WTC11 (cell line): ENCODE data around the gene KRT72. TPM values are rescaled to one million over a fixed set of nuclear protein-coding genes. Genes with fewer than 3 reads are reported as not detected.

Experiments used
- ATAC-seq: fragments of 200-7000 bp; cut with Tn5 transposase; 2 replicates; pipeline ENCODE4 v1.10.0; 2021; ENCODE audit warnings: mild to moderate bottlenecking, moderate library complexity
- CTCF ChIA-PET: fragments of 300-600 bp; sonication (Branson Sonifier 250); formaldehyde crosslinking; loops from one replicate; lab custom pipeline; 2021; ENCODE audit warnings: antibody characterized with exemption; lab: Charles Lee
- POLR2A ChIA-PET: fragments of 350-600 bp; sonication (Branson Sonifier 250); formaldehyde crosslinking; loops from one replicate; lab custom pipeline; 2021; ENCODE audit warnings: antibody characterized with exemption; lab: Charles Lee
- DNase-seq: peaks from one replicate; pipeline ENCODE4 v3.0.0; 2021; ENCODE audit warnings: low spot score
- H3K27ac Mint-ChIP-seq: 2 replicates; pipeline ENCODE4 v1.8.0; 2021; ENCODE audit warnings: mixed read lengths
- H3K27me3 Mint-ChIP-seq: 2 replicates; pipeline ENCODE4 v1.8.0; 2021; ENCODE audit warnings: low read depth, mild to moderate bottlenecking, moderate library complexity, mixed read lengths
- H3K36me3 Mint-ChIP-seq: 2 replicates; pipeline ENCODE4 v1.8.0; 2021; ENCODE audit warnings: mixed read lengths
- H3K4me1 Mint-ChIP-seq: 2 replicates; pipeline ENCODE4 v1.8.0; 2022; ENCODE audit warnings: mixed read lengths
- H3K4me3 Mint-ChIP-seq: 2 replicates; pipeline ENCODE4 v1.8.0; 2021; ENCODE audit warnings: mild to moderate bottlenecking, moderate library complexity, mixed read lengths
- H3K9me3 Mint-ChIP-seq: 2 replicates; pipeline ENCODE4 v1.8.0; 2021; ENCODE audit warnings: mixed read lengths
- AFF4 ChIP-seq: sonication (generic); formaldehyde crosslinking; IDR thresholded peaks from 2 replicates; pipeline ENCODE4 v1.8.1; 2023; ENCODE audit warnings: mild to moderate bottlenecking, missing genetic modification reagents, borderline replicate concordance
- CREM ChIP-seq: sonication (generic); formaldehyde crosslinking; IDR thresholded peaks from 2 replicates; pipeline ENCODE4 v1.8.1; 2022; ENCODE audit warnings: mild to moderate bottlenecking, missing genetic modification reagents, moderate library complexity
- ELF4 ChIP-seq: sonication (generic); formaldehyde crosslinking; IDR thresholded peaks from 2 replicates; pipeline ENCODE4 v1.8.1; 2022; ENCODE audit warnings: low read depth, mild to moderate bottlenecking, moderate library complexity, missing genetic modification reagents
- FOXK1 ChIP-seq: sonication (generic); formaldehyde crosslinking; IDR thresholded peaks from 2 replicates; pipeline ENCODE4 v1.8.0; 2022; ENCODE audit warnings: mild to moderate bottlenecking, moderate library complexity, missing genetic modification reagents
- KAT7 ChIP-seq: sonication (generic); formaldehyde crosslinking; IDR thresholded peaks from 2 replicates; pipeline ENCODE4 v1.8.1; 2023; ENCODE audit warnings: missing genetic modification reagents, mild to moderate bottlenecking, borderline replicate concordance
- MLX ChIP-seq: sonication (generic); formaldehyde crosslinking; IDR thresholded peaks from 2 replicates; pipeline ENCODE4 v1.8.1; 2023; ENCODE audit warnings: mild to moderate bottlenecking, missing genetic modification reagents, moderate library complexity
- MYBL2 ChIP-seq: sonication (generic); formaldehyde crosslinking; IDR thresholded peaks from 2 replicates; pipeline ENCODE4 v1.8.1; 2023; ENCODE audit warnings: mild to moderate bottlenecking, moderate library complexity, missing genetic modification reagents
- NFYB ChIP-seq: sonication (generic); formaldehyde crosslinking; conservative IDR thresholded peaks from 2 replicates; pipeline ENCODE4 v1.8.0; 2022; ENCODE audit warnings: low read depth, missing genetic modification reagents
- PREB ChIP-seq: sonication (generic); formaldehyde crosslinking; IDR thresholded peaks from 2 replicates; pipeline ENCODE4 v1.8.1; 2022; ENCODE audit warnings: mild to moderate bottlenecking, missing genetic modification reagents, moderate library complexity, borderline replicate concordance
- RORB ChIP-seq: fragments of 250-450 bp; sonication (Bioruptor Pico); IDR thresholded peaks from 2 replicates; pipeline ENCODE4 v1.9.0; 2021; ENCODE audit warnings: mild to moderate bottlenecking
- ZNF138 ChIP-seq: sonication (generic); formaldehyde crosslinking; conservative IDR thresholded peaks from 2 replicates; pipeline ENCODE4 v1.8.1; 2022; ENCODE audit warnings: mild to moderate bottlenecking, moderate library complexity, missing genetic modification reagents
- ZNF317 ChIP-seq: sonication (generic); formaldehyde crosslinking; IDR thresholded peaks from 2 replicates; pipeline ENCODE4 v1.8.1; 2023; ENCODE audit warnings: low read depth, mild to moderate bottlenecking, moderate library complexity, missing genetic modification reagents, borderline replicate concordance
- ZNF396 ChIP-seq: fragments of 250-450 bp; sonication (Bioruptor Pico); IDR thresholded peaks from 2 replicates; pipeline ENCODE4 v1.8.0; 2021; ENCODE audit warnings: mild to moderate bottlenecking, moderate library complexity, borderline replicate concordance
- total RNA-seq: library from RNA; stranded (reverse); gene quantifications from 3 replicates; pipeline ENCODE4 v1.2.3, GENCODE V29; 2021
- TF ChIP-seq, protein P1 (sequence below): sonication (generic); formaldehyde crosslinking; IDR thresholded peaks from 2 replicates; pipeline ENCODE4 v1.8.0; 2023; ENCODE audit warnings: mild to moderate bottlenecking, missing genetic modification reagents
- TF ChIP-seq, protein P2 (sequence below): sonication (generic); formaldehyde crosslinking; IDR thresholded peaks from 2 replicates; pipeline ENCODE4 v1.8.1; 2023; ENCODE audit warnings: mild to moderate bottlenecking, missing genetic modification reagents, moderate library complexity

The KRT72 gene
- total RNA-seq, 1 experiment from 2014 or later: not detected

DNA sequence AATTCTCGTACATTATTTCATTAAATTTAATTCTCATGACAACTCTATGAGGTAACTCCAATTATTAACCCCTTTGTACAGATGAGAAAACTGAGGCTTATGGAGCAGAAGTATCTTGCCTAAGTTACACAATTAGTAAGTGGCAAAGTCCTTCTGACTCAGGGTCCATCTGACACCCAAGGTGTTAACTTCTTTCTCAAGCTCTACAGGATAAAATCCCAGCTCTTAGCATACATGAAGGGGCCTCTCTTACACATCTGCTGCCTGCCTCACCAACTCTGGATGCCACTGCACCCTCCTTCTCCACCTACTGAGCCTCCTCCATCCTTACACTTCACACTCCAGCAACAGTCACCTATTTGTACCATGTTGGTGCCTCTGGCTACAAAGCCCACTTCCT lies 4.3 kb upstream of the KRT72 start:
- CTCF ChIA-PET: interaction anchor here (1.0 kb wide), 1 partner anchor 265 kb away, joined by 4 read pairs; no protein-coding TSS in a partner anchor
- peaks cover 22% of the 10 kb centered on the region for H3K27me3 Mint-ChIP-seq

GRCh38 chr12:52604859-52605258 lies 3.6 kb upstream of the KRT72 start:
- Mint-ChIP-seq H3K27me3 (peaks cover 29% of the 10 kb centered on the region), H3K36me3 (no peaks in the 10 kb centered on the region), H3K27ac (no peak overlapping the region), H3K4me1 (no peaks in the 10 kb centered on the region), H3K9me3 (no peaks in the 10 kb centered on the region), H3K4me3 (no peak overlapping the region)
- ATAC-seq (no peak), DNase-seq (no peak)
- ChIA-PET POLR2A (no interaction called here), CTCF (no interaction called here)
- TF ChIP-seq, protein P1, sequence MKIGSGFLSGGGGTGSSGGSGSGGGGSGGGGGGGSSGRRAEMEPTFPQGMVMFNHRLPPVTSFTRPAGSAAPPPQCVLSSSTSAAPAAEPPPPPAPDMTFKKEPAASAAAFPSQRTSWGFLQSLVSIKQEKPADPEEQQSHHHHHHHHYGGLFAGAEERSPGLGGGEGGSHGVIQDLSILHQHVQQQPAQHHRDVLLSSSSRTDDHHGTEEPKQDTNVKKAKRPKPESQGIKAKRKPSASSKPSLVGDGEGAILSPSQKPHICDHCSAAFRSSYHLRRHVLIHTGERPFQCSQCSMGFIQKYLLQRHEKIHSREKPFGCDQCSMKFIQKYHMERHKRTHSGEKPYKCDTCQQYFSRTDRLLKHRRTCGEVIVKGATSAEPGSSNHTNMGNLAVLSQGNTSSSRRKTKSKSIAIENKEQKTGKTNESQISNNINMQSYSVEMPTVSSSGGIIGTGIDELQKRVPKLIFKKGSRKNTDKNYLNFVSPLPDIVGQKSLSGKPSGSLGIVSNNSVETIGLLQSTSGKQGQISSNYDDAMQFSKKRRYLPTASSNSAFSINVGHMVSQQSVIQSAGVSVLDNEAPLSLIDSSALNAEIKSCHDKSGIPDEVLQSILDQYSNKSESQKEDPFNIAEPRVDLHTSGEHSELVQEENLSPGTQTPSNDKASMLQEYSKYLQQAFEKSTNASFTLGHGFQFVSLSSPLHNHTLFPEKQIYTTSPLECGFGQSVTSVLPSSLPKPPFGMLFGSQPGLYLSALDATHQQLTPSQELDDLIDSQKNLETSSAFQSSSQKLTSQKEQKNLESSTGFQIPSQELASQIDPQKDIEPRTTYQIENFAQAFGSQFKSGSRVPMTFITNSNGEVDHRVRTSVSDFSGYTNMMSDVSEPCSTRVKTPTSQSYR: no peak
- TF ChIP-seq ZNF138 (CRISPR knock-in tag) (no peak), NFYB (peak; percentile 67), MLX (CRISPR knock-in tag) (no peak), FOXK1 (CRISPR knock-in tag) (no peak), ZNF396 (CRISPR knock-in tag) (no peak), ZNF317 (no peak), CREM (CRISPR knock-in tag) (no peak), RORB (no peak), AFF4 (CRISPR knock-in tag) (no peak)
- TF ChIP-seq, protein P2, sequence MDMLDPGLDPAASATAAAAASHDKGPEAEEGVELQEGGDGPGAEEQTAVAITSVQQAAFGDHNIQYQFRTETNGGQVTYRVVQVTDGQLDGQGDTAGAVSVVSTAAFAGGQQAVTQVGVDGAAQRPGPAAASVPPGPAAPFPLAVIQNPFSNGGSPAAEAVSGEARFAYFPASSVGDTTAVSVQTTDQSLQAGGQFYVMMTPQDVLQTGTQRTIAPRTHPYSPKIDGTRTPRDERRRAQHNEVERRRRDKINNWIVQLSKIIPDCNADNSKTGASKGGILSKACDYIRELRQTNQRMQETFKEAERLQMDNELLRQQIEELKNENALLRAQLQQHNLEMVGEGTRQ (CRISPR knock-in tag): peak; percentile 65

More for the DNA sequence above, 4.3 kb upstream of the KRT72 start:
- no peak for TF ChIP-seq PREB (CRISPR knock-in tag)
- no peak for TF ChIP-seq MYBL2 (CRISPR knock-in tag)
- no peak for TF ChIP-seq ELF4 (CRISPR knock-in tag)
- TF ChIP-seq AFF4 (CRISPR knock-in tag): no peak
- no peak for TF ChIP-seq KAT7 (CRISPR knock-in tag)
- TF ChIP-seq NFYB: no peak
- Mint-ChIP-seq H3K27ac (no peak overlapping the region), H3K36me3 (no peaks in the 10 kb centered on the region), H3K9me3 (no peaks in the 10 kb centered on the region), H3K4me3 (no peak overlapping the region), H3K4me1 (peaks cover under 1% of the 10 kb centered on the region; the same call in 1 of the 2 replicates)
- POLR2A ChIA-PET: no interaction called here
- no peak for DNase-seq
- ATAC-seq: no peak
